ENCODE results near the gene CRTC2.
A peak's percentile ranks its signal among the peaks of the same experiment; 100 is the strongest.
"Not testable (repeated sequence)": the region's sequence is repeated elsewhere in the genome, so short reads cannot be mapped to it uniquely, and the experiment has no call there.

The CRTC2 gene

DNA sequence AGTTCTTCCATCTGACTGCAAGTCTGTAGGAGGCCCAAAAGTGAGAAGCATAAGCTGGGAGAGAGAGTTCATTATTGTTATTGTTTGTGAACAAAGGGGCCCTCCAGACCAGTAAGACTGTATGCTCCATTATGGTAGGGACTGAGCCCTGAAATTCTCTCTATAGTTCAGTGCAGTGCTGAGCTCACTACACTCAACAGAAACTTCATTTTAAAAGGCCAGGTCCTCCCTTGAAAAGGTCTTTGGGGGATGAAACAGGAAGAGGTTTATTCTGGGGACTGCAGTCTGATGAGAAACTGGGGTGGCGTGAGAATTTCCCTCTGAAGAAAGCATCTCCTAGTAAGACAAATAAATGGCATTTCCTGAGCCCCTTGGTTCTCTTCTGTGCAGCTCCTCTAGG lies 30.2 kb downstream of the CRTC2 start:
- no peak for DNase-seq

DNA sequence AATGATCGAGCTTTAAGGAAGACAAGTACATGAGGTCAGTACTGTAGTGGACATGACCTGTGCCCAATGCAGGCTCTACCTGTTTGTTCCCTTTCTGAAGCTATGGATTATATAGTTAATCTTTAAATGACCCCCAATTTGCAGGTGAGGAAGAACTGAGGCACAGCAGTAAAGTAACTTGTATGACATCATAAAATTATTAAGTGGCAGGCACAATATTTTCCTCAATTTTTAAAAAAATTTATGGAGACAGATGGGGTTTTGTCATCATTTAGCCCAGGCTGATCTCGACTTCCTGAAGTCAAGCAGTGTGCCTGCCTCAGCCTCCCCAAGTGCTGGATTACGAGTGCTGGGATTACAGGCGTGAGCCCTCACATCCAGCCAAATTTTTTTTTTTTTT lies 32.0 kb downstream of the CRTC2 start:
- DNase-seq = no peak

DNA sequence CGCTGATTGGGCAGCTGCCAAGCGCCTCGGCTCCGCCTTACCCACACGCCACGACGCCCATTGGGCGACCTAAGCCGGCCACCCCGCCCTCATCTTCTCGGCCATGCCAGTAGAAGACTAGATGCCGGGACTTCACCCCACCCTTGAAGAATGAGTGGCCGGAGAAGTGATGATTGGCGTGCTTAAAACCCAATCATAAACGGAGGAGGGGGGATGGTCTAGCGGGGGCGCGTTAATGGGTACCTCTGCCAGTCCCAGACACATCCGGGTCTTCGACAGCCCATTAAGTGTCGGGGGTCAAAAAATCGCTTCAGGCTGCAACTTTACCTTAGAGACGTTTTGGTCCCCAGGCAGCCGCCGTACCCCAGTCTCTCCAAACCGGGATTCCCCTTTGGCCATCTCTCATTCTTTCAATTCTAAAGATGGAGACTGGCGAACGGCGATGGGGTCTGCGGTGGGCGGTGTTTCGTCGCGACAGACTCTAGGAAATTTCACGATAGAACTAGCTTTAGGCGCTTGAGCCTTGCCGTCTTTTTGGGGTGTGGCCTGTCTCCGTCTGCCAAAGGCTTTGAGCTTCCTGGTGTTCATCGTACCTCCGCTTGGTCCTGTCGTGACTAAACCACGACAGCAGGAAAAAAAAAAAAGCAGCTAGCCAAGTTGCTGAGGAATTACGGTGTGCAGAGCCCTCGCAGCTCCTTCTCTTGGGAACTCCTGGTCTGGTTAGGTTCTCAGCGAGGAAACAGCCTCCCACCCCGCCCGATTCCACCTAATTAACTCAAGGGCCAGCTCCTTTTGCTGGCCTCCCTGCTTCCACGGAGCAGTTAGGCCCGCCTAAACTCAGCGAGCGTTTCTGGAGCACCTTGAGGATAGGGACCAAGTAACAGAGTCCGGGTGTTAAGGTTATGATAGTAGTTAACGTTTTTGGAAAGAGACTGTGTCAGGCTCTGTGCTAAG lies 35.2 kb downstream of the CRTC2 start, which contains the start of gene GATAD2B:
TSS of gene GATAD2B (minus strand) at position 1 of the 954 bp plus-strand sequence. CDS start 94,625 bp downstream, outside the sequence.
- peak; percentile 99 for DNase-seq

DNA sequence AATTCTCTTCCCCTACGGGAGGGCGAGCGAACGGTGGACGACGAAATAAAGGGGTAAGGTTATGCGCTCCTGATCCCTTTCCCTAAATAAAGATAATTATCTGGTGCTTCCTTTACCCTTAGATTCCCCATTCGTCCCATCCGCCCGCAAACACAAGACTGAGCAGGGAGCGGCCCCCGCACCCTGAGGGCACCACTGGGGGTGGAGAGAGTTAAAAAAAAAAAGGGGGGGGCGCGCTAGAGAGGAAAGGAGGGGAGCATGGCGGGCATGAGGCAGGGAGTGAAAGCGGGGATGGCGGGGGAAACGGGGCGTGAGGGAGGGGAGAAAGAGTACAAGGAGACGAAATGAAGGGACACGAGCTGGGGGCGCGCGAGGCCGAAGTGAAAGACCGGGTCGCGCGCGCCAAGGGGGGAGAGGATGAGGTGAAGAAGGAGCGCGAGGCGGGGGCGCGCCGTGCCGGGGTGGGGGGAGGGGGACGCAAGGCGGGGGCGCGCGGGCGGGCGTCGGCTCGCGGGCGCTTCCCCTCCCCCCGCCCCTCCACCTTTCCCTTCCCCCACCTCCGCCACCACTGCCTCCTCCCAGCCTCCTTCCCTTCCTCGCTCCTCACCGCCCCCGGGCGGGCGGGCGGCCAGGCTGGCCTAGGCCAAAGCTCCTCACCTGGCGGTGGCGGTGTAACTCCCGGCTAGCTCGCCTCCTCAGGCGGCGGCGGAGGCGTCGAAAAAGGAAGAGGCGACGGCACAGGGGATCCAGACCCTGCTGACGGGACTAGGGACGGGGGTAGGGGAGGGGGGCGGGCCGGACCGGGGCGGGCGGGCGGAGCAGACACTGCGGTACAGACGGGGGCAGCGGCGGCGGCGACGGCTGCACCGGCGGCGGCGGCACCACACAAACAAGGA lies 36.1 kb downstream of the CRTC2 start:
- peak; percentile 65 for DNase-seq

DNA sequence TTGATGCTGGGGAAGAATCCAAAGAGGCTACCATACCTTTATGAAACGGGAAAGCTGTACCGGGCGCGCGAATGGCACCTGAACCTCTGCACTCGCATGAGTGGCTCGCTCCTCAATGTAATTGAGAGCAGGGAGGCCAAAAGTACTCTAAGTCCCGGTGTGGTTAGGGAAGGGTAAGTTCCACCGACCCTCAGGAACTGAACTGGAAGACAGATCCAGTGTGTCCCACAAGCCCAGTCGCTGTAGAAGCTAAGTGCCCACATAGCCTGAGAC lies 36.7 kb downstream of the CRTC2 start:
- DNase-seq = no peak

DNA sequence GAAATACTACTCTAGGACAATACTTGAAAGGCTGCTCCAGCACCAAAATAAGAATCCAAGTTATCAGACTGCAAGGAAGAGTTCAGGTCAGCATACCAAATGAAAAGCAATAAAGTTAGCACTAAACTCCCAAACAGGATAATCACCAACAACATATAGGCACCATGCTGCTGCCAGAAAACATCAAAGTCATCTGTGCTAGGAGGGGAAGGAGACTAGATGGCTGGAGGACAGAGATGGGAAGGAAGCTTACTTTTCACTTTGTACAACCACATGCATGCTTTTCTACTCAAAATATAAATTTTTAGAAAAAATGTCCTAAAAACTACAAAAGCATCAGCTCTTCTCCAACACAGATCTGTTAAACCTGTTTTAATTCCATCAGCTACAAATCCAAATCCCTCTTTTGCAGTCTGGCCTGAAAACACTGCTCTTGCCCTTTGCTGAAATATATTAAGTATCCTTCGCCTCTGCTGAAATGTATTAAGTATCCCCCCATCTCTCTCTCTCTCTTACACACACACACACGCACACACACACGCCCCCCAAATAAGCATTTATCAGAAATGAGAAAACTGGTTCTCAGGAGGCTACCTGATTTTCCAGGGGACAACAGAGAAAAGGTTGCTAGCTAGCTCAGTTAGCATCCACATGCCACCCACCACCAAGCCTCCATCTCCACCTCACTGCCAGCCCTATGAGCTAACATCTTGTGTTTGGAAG lies 37.2 kb downstream of the CRTC2 start:
- DNase-seq = no peak

DNA sequence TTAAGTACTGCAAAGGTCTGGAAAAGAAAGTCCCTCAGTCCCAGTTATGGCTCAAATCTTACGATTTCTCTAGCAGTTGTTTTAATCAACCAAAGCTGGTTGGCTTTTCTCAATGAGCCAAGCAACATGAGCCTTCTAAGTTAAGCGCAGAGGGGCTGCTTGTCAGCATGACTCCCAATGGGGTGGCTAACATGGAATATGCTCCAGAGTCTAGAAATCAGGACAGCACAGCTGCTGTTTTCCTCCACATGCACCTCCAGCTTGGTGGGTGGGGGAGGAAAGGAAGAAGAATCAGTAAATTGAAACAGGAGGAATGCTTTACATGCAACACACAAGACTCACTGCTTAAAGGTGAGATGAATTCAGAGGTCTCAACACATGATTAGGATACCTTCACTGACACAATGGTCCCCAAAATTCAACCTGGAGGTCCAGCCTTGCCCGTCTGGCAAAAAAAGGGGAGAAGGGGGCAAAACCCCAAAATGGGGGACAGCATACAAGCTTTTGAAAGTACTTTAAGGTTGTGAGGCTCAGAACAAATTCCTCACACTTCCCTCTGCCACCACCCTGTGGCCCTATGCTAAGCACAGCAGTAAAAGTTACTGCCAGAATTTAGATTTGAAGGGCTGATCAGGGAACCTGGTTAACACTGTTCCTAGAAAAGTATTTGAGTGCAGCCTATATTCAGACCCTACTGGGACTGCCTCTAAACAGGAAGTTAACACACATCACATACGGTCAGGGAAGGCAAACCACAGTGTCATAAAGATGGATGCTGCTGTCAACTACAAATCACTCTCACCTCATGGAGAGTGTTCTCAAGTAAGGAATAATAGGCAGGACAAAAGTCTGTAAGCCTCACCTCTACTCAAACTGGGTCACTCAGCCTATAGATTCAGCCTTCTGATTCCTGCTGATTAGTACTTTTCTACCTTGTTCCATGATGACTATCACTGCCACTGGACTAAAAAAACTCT lies 38.2 kb downstream of the CRTC2 start:
- DNase-seq = no peak

DNA sequence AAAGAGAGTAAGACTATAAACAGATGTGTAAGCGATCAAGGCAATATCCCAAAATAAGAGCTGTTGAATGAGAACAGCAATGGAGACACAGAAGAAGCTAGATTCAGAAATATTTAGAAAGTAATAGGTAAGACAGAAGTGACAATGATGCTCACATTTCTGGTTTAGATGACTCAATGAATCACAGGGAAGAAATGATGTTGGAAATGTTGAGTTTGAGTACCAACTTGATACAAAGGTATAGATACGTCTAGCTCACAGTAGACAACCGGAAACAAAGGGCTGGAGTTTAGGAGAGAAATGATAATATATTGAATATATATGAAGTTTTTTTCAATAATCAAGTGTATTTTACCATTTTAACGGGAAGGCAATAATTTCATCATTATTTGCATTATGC lies 42.1 kb downstream of the CRTC2 start:
- DNase-seq = no peak

DNA sequence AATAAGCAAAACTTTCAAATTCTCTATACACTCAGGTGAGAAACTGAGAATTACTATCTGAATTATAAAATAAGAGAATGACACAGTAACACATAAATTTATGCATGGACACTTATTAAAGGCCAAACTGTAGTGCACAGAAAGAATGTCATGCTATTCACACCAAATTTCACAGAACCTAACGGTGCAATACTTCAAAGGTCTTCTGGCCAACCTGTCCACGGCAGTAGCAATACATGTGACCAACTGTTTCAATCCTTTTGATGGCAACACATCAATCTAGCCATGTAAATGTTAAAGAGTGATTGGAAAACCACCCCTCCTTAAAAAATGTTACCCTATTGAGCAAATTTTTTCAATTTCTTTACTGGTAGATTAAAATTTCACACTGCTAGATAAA lies 46.1 kb downstream of the CRTC2 start:
- no peak for DNase-seq

DNA sequence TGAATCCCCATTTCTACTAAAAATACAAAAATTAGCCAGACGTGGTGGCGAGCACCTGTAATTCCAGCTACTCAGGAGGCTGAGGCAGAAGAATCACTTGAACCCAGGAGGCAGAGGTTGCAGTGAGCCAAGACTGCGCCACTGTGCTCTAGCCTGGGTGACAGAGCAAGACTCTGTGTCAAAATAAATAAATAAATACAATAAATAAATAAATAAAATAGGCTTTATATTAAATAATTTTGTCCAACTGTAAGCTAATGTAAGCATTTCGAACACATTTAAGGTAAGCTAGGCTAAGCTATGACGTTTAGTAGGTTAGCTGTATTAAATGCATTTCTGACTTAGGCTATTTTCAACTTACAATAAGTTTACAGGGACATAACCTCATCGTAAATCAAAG lies 47.9 kb downstream of the CRTC2 start:
- DNase-seq = not testable (repeated sequence)

DNA sequence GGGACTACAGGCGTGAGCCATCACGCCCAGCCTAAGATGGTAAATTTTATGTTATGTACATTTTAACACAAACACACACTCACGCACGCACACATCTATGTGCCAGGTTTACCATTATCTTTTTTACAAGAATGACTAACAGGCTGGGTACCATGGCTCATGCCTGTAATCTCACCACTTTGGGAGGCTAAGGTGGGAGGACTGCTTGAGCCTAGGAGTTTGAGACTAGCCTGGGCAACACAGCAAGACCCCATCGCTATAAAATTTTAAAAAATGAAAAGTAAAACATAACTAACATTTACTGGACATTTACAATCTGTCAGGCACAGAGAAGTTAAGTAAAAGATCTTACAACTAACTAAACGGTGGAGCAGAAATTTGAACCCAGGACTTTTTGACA lies 50.3 kb downstream of the CRTC2 start:
- no peak for DNase-seq

DNA sequence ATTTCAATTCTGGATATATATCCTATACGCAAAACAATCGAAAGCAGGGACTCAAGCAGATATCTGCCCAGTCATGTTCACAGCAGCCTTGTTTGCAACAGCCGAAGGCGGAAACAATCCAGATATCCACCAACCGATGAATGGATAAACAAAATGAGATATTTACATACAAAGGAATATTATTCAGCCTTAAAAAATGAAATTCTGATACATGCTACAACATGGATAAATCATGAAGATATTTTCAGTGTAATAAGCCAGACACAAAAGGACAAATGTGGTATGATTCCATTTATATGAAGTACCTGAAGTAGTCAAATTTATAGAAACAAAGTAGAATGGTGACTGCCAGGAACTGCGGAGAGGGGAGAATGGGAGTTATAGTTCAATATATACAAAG lies 51.3 kb downstream of the CRTC2 start:
- no peak for DNase-seq

DNA sequence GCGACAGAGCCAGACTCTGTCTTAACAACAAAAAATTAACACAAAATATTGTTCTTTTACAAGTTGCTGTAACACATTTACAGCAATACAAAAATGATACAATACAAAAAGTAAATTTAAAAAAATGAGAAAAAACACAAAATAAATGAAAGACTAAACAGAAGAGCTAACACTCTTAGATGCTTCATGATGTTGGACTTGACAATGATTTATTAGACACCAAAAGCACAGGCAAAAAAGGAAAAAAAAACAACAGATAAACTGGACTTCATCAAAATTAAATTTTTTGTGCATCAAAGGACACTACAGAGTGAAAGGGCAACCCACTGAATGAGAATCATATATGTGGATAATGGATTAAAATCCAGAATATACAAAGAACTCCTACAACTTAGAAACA lies 52.0 kb downstream of the CRTC2 start:
- DNase-seq = no peak

DNA sequence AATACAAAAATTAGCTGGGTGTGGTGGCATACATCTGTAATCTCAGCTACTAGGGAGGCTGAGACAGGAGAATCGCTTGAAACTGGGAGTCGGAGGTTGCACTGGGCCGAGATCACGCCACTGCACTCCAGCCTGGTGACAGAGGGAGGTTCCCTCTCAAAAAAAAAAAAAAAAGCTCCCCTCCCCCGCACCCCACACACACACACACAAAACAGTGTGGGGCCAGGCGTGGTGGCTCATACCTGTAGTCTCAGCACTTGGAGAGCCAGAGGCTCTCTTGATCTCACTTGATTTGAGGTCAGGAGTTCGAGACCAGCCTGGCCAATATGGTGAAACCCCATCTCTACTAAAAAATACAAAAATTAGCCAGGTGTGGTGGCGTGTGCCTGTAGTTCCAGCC lies 52.5 kb downstream of the CRTC2 start:
- not testable (repeated sequence) for DNase-seq

DNA sequence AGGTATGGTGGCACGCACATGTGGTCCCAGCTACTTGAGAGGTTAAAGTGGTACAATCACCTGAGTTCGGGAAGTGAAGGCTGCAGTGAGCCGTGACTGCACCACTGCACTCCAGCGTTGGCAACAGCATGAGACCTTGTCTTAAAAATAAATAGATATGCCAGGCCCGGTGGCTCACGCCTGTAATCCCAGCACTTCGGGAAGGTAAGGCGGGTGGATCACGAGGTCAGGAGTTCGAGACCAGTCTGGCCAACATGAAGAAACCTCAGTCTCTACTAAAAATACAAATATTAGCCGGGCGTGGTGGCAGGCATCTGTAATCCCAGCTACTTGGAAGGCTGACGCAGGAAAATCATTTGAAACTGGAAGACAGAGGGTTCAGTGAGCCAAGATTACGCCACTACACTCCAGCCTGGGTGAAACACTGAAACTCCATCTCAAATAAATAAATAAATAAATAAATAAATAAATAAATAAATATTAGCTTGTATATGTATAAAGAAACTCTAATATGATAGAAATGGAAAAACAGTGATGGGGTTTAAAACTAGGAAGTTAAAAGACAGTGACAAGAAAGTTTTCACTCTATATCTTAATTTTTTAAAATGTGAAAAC lies 54.5 kb downstream of the CRTC2 start:
- DNase-seq = no peak

DNA sequence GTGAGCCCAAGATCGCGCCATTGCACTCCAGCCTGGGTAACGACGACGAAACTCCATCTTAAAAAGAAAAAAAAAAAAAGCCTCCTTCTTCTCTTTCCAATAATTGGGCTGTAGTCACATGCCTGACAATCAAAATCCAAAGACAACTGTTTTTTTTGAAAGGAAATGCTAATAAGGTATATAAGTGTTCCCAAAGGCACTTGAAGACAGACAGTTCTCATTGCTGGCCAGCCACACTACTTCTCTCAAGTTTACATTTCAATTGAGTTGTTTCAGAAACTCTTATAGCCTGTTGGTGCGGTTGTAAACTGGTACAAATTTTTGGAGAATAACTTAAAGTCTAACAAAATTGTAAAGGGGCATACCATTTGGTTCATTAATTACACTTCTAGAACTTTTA lies 58.9 kb downstream of the CRTC2 start:
- DNase-seq = no peak

Data from activated naive CD4-positive, alpha-beta T cell treated with anti-CD3 and anti-CD28 coated beads, Interleukin-2, amount 50 U/mL, for 16 hours (primary cell).